Activated CD4-positive, alpha-beta T cell treated with anti-CD3 and anti-CD28 coated beads for 24 hours (primary cell): ENCODE measurements around the gene ACKR2.

Source experiments
- DNase-seq, 2 donors: peaks; one replicate each; pipeline ENCODE4 v3.0.0-alpha.2; 2020; ENCODE audit warnings: low read depth in 2 of 2

The ACKR2 gene

GRCh38 chr3:42887084-42887483 is 77.8 kb downstream of the ACKR2 start:
- DNase-seq, result no peak

- no peak for DNase-seq
Observed at GRCh38 chr3:42891042-42891441, 81.8 kb downstream of the ACKR2 start.

- no peak for DNase-seq
Observed at GRCh38 chr3:42892169-42892568, 82.9 kb downstream of the ACKR2 start.

DNA sequence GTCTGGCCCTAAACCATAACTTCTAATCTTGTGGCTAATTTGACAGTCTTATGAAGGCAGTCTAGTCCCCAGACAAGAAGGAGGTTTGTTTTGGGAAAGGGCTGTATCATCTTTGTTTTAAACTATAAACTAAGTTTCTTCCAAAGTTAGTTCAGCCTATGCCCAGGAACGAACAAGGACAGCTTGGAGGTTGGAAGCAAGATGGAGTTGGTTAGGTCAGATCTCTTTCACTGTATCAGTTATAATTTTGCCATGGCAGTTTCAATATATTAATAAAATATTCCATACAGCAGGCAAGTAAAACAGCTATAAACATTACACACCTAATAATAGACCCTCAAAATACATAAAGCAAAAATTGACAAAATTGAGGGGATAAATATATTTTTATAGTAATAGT is 83.6 kb downstream of the ACKR2 start:
- no peak for DNase-seq

GRCh38 chr3:42894698-42895579 is 85.7 kb downstream of the ACKR2 start:
- no peak for DNase-seq

- DNase-seq, result no peak
Observed at GRCh38 chr3:42895580-42895868, 86.3 kb downstream of the ACKR2 start.

DNA sequence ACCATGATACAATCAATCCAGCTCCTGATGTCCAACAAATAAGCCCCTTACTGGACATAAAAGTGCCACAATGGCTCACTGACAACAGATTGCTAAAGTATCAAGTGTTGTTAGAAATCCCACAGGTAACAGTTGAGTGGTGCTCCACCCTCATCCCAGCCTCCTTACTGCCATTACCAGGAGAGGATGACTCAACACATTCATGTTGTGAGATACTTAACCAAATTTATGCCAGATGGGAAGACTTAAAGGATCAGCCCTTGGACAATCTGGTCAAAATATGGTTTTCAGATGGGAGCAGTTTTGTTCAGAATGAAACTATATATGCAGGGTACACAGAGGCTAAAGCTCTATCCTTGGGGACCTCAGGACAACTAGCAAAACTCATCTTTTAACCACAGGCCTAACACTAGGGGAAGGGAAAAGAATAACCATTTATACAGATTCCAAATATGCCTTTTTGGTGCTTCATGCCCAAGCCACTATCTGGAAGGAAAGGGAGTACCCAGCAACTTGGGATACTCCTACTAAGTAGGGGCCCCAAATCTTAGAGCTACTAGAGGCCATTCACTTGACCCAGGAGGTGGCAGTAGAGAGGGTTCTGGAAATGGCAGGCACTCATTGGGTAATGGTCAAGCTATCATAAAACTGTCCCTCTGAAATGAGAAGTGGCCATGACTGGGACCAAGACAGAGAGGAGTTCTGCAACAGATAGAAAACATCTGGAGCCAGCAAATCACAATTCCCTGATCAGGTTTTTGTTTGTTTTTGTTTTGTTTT is 89.8 kb downstream of the ACKR2 start:
- DNase-seq, result no peak

GRCh38 chr3:42900226-42901072 is 91.2 kb downstream of the ACKR2 start:
- no peak for DNase-seq

DNA sequence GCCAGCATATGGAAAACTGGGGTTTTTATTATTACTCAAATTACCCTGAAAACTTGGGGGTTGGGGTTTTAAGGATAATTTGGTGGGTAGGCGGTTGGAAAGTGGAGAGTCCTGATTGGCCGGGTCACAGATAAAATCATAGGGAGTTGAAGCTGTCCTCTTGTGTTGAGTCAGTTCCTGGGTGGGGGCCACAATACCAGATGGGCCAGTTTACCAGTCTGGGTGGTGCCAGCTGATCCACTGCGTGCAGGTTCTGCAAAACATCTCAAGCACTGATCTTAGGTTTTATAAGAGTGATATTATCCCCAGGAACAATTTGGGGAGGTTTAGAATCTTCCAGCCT is 91.8 kb downstream of the ACKR2 start:
- DNase-seq, result no peak

DNA sequence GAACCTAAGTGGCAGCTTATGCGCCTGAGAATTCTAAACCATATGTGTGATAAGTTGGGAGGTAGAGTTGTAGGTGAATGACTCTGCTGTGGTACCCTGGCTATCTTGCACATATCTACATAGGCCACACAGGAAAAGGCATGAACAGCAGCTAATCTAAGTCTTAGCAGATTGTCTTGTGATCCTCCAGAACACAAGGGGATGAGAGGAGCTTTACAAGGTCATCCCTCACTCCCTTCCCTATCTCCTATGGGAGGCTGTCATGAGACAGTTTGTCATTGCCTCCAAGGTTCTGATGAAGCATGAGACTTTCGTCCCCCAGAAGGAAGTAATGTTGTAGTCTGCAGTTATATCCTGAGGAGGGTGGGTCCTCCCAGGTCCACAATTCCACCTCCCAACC is 93.0 kb downstream of the ACKR2 start:
- no peak for DNase-seq

- no peak for DNase-seq
Observed at GRCh38 chr3:42904076-42904475, 94.8 kb downstream of the ACKR2 start.

DNA sequence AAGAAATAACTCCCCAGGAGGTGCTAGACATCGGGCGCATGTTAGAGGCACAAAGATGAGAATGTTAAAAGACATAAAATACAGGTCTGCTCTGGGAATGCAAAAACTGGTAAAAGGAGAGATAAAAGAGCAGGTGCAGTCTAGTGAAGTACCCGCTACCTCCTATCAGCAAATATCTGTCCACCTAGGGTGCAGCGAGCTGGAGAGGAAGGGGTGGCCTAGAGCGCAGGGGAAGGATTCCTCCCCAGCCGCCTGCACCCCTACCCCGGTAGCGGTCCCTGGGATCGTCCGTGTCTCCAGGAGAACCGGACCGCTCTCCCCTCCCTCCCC is 96.5 kb downstream of the ACKR2 start:
- no peak for DNase-seq

DNA sequence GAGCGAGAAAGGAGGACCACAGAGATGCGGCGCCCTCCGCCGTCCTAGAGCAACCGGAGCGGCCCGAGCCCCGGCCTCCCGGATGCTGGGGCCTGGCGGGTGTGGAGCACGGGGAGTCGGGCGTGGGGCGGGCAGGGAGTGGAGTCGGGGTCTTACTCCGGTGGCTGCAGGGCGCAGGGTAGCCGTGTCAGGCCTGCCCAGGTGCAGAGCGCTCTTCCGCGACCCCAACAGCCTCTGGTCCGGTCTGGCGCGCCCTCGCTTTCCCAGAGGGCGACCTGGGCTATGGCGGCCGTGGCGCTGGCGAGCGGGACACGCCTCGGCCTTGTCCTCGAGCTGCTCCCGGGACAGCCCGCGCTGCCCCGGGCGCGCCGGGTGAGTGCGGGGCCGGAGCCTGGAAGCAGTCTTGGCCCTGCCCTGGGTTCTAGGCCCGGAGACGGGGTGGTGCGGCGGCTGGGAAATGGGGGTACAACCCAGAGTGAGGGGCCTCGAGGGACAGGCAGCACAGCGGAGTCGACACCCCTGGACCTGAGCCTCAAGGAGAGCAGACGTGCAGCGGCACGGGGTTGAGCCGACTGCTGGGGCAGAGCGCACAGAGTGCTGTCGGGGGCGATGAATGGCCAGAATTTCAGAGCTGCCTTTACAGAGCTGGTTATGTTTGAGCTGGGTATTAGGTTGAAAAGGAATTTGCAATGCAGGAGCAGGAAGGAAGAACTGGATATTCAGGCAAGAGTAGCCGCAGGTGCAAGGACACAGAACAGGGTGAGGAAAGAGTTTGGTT is 97.0 kb downstream of the ACKR2 start, which contains the start of gene ZNF662:
Gene ZNF662 (plus strand): TSS at position 73 of the 778 bp plus-strand sequence. CDS start 1,973 bp downstream, outside the sequence.
- DNase-seq, result peak in 1 of 2 donors; percentile 13

DNA sequence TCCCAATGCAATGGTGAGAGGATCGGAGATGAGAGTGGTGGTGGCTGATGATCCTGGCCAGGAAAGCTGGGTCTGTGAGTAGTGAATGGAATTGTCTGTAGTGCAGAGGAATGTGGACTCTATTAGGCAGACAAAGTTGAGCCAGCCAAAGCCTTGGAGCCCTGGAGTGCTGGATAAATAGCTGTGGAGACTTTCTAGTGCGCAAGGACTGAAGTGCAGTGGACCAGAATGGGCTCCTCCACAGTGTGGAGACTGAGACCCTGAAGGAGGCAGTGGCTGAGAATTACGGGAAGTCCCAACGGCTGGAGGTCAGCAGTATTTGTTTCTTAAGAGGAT is 97.6 kb downstream of the ACKR2 start:
- no peak for DNase-seq

DNA sequence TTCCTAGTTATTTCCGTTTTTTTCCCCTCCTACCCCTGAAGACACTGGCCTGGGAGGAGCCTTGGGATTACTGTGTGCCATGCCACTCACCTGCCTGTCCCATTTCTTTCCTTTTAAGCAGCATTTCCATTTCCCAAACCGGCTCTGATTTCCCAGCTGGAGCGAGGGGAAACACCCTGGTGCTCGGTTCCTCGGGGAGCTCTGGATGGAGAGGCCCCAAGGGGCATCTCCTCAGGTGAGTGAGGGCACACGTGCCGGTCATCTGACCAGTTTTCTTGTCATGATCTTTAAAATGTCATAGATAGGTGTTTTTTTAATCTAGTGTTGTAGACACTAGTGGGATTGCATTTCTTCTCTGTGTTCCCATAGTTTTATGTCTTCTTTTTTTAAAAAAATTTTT is 99.4 kb downstream of the ACKR2 start:
- DNase-seq, result no peak

- no peak for DNase-seq
Observed at GRCh38 chr3:42911551-42911950, 102.3 kb downstream of the ACKR2 start.

- no peak for DNase-seq
Observed at GRCh38 chr3:42914771-42915515, 105.7 kb downstream of the ACKR2 start.
